Ishikawa (cell line): ENCODE data around the gene GSS.
A peak's percentile ranks its signal among the peaks of the same experiment; 100 is the strongest.

Experiments
- CEBPB ChIP-seq: IDR thresholded peaks from 2 replicates; pipeline ENCODE4 v1.6.1; 2012
- CREB1 ChIP-seq: IDR thresholded peaks from 2 replicates; pipeline ENCODE4 v1.6.1; 2012; ENCODE audit warnings: low read depth
- EGR1 ChIP-seq: IDR thresholded peaks from 2 replicates; pipeline ENCODE4 v1.6.1; 2012
- EP300 ChIP-seq: IDR thresholded peaks from 2 replicates; pipeline ENCODE4 v1.6.1; 2012; ENCODE audit warnings: borderline replicate concordance
- FOXM1 ChIP-seq: IDR thresholded peaks from 2 replicates; pipeline ENCODE4 v1.6.1; 2012; ENCODE audit warnings: low read depth, borderline replicate concordance
- NFIC ChIP-seq: IDR thresholded peaks from 2 replicates; pipeline ENCODE4 v1.6.1; 2012
- RAD21 ChIP-seq: IDR thresholded peaks from 2 replicates; pipeline ENCODE4 v1.6.1; 2012; ENCODE audit warnings: low read depth
- REST ChIP-seq: IDR thresholded peaks from 2 replicates; pipeline ENCODE4 v1.6.1; 2012; ENCODE audit warnings: low read depth, mild to moderate bottlenecking
- TAF1 ChIP-seq: IDR thresholded peaks from 2 replicates; pipeline ENCODE4 v1.6.1; 2012; ENCODE audit warnings: low read depth, mild to moderate bottlenecking
- TCF12 ChIP-seq: IDR thresholded peaks from 2 replicates; pipeline ENCODE4 v1.6.1; 2012; ENCODE audit warnings: low read depth
- TEAD4 ChIP-seq: IDR thresholded peaks from 2 replicates; pipeline ENCODE4 v1.6.1; 2012
- YY1 ChIP-seq: IDR thresholded peaks from 2 replicates; pipeline ENCODE4 v1.6.1; 2012; ENCODE audit warnings: low read depth
- ZBTB7A ChIP-seq: IDR thresholded peaks from 2 replicates; pipeline ENCODE4 v1.6.1; 2012; ENCODE audit warnings: low read depth
- TF ChIP-seq, protein P1 (sequence below): IDR thresholded peaks from 2 replicates; pipeline ENCODE4 v1.6.1; 2012
- TF ChIP-seq, protein P2 (sequence below): IDR thresholded peaks from 2 replicates; pipeline ENCODE4 v1.6.1; 2012

GSS gene

GRCh38 chr20:34956751-34957472 lies 1.3 kb upstream of the GSS start:
- TF ChIP-seq EGR1 = no peak
- no peak for TF ChIP-seq RAD21
- no peak for TF ChIP-seq TAF1
- TF ChIP-seq EP300 = no peak
- no peak for TF ChIP-seq ZBTB7A

GRCh38 chr20:34956041-34956458 lies 444 bp upstream of the GSS start:
- TF ChIP-seq RAD21 = no peak
- TF ChIP-seq CEBPB = no peak
- TF ChIP-seq EGR1 = no peak
- no peak for TF ChIP-seq TEAD4
- TF ChIP-seq, protein P1, sequence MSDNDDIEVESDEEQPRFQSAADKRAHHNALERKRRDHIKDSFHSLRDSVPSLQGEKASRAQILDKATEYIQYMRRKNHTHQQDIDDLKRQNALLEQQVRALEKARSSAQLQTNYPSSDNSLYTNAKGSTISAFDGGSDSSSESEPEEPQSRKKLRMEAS = no peak
- no peak for TF ChIP-seq ZBTB7A
- TF ChIP-seq NFIC = no peak
- no peak for TF ChIP-seq TAF1
- no peak for TF ChIP-seq FOXM1
- no peak for TF ChIP-seq CREB1

DNA sequence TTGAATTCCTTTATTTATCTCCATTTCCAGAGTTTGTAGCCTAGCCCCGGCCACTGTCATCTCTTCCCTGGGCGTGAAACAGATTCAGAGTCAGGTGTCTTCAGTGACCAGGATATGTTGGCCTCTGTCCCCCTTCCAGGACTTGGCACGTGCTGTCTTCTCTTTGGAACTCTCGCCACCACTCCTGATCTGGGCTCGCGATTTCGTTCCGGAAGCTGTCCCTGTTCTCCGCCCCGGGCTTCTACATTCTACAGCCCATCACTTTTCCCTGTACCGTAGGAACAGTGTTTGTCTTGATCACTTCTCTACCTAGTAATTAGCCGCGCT lies 739 bp downstream of the GSS start:
- no peak for TF ChIP-seq REST
- no peak for TF ChIP-seq TEAD4
- TF ChIP-seq NFIC = no peak
- TF ChIP-seq EGR1 = no peak
- TF ChIP-seq, protein P1 = peak; percentile 74

GRCh38 chr20:34953960-34954359 lies 1.6 kb downstream of the GSS start:
- no peak for TF ChIP-seq TEAD4
- TF ChIP-seq, protein P1 = no peak
- TF ChIP-seq ZBTB7A = no peak
- no peak for TF ChIP-seq RAD21
- no peak for TF ChIP-seq YY1
- TF ChIP-seq CREB1 = no peak
- no peak for TF ChIP-seq EGR1
- TF ChIP-seq TCF12 = no peak
- no peak for TF ChIP-seq NFIC
- no peak for TF ChIP-seq TAF1
- no peak for TF ChIP-seq EP300
- no peak for TF ChIP-seq REST
- no peak for TF ChIP-seq CEBPB
- TF ChIP-seq, protein P2, sequence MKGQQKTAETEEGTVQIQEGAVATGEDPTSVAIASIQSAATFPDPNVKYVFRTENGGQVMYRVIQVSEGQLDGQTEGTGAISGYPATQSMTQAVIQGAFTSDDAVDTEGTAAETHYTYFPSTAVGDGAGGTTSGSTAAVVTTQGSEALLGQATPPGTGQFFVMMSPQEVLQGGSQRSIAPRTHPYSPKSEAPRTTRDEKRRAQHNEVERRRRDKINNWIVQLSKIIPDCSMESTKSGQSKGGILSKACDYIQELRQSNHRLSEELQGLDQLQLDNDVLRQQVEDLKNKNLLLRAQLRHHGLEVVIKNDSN = no peak

- TF ChIP-seq CREB1 (no peak), REST (no peak), RAD21 (no peak), FOXM1 (no peak), CEBPB (no peak), TAF1 (no peak), TCF12 (no peak)
- TF ChIP-seq, protein P1 = no peak
Measured at GRCh38 chr20:34952671-34953070, 2.9 kb downstream of the GSS start.
